ENCODE results near the gene ADARB2.

DNA sequence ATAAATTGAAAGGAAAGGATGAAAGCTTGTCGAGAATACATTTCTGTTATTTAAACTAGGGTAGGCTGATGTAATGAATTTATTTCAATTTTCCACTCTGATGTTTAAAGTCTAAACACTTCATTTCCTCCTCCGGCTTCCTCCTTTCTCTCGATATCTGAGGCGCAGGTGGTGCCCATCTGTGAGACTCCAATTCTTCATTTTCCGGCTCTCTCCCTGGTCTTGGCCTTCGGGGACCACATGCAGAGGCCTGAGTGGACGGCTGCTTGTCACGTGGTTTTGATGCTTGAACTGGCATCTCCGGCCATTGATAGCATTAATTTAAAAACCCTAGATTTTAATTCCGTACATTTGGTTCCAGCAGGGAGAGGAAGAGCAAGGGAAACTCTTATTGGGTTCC is 5.8 kb upstream of the ADARB2 start:
- TF ChIP-seq, protein P1, sequence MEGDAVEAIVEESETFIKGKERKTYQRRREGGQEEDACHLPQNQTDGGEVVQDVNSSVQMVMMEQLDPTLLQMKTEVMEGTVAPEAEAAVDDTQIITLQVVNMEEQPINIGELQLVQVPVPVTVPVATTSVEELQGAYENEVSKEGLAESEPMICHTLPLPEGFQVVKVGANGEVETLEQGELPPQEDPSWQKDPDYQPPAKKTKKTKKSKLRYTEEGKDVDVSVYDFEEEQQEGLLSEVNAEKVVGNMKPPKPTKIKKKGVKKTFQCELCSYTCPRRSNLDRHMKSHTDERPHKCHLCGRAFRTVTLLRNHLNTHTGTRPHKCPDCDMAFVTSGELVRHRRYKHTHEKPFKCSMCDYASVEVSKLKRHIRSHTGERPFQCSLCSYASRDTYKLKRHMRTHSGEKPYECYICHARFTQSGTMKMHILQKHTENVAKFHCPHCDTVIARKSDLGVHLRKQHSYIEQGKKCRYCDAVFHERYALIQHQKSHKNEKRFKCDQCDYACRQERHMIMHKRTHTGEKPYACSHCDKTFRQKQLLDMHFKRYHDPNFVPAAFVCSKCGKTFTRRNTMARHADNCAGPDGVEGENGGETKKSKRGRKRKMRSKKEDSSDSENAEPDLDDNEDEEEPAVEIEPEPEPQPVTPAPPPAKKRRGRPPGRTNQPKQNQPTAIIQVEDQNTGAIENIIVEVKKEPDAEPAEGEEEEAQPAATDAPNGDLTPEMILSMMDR (IDR thresholded peaks at IDR 0.05), result no peak
- TF ChIP-seq POLR2A (IDR thresholded peaks at IDR 0.05), result no peak
